Thyroid gland (tissue), 4 donors: ENCODE results near the gene SARDH.

Experiments used
- POLR2A ChIP-seq, 2 donors: fragments of 450-650 bp; IDR thresholded peaks; one replicate each; pipeline ENCODE4 v1.6.1; 2017; ENCODE audit warnings: antibody characterized with exemption in 2 of 2, mild to moderate bottlenecking in 2 of 2, moderate library complexity in 1 of 2
- TF ChIP-seq, protein P1 (sequence below), 6 experiments: fragments of 200-600 bp in 3 of 6; fragments of 450-650 bp in 3 of 6; sonication (generic) in 3 of 6; IDR thresholded peaks; one replicate each; pipeline ENCODE4 v1.5.1; 2016 to 2019; ENCODE audit warnings: antibody characterized with exemption in 6 of 6, mild to moderate bottlenecking in 2 of 6, inconsistent platforms in 1 of 6, moderate library complexity in 1 of 6

DNA sequence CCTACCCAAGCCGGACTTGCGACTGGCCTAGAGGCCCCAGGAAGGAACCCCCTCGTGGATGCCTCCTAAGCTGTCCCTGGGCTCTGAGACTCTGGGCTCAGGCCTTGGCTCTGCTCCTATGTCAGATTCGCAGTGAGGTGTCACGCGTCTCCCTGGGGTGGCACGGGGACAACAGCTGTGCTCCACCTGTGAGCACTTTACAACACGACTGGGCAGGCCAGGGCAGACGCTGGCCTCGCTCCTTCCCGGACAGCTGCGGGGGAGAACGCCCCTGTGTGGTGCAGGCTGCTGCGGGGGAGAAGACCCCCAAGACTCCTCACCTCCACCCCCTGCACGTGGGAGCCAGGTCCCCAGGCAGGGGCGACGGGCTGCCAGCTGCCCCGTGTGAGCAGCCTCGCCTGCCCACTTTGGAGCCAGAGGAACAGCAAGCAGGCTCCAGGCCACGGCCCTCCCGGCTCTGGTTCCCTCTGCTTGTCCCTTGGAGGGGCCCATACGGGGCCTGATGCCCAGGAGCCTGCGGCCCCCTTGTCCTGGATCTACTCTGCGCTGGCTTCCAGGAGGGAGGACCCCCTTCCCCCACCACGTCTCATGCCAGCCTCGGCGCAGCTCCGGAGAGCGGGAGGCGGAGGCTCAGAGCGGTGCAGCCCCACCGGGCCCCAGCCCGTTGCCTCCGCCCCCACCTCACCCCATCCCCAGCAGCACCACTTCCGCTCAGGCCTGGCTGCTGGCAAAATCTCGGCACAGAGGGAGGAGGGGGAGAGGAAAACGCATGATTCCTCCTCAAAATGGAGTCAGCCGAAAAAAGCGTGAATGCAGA is 36.0 kb downstream of the SARDH start:
- TF ChIP-seq, protein P1, sequence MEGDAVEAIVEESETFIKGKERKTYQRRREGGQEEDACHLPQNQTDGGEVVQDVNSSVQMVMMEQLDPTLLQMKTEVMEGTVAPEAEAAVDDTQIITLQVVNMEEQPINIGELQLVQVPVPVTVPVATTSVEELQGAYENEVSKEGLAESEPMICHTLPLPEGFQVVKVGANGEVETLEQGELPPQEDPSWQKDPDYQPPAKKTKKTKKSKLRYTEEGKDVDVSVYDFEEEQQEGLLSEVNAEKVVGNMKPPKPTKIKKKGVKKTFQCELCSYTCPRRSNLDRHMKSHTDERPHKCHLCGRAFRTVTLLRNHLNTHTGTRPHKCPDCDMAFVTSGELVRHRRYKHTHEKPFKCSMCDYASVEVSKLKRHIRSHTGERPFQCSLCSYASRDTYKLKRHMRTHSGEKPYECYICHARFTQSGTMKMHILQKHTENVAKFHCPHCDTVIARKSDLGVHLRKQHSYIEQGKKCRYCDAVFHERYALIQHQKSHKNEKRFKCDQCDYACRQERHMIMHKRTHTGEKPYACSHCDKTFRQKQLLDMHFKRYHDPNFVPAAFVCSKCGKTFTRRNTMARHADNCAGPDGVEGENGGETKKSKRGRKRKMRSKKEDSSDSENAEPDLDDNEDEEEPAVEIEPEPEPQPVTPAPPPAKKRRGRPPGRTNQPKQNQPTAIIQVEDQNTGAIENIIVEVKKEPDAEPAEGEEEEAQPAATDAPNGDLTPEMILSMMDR (IDR thresholded peaks at IDR 0.05), result no peak
- no peak for TF ChIP-seq POLR2A (IDR thresholded peaks at IDR 0.05)
